Measurements from ENCODE around the gene SHOC2.

Gene SHOC2

DNA sequence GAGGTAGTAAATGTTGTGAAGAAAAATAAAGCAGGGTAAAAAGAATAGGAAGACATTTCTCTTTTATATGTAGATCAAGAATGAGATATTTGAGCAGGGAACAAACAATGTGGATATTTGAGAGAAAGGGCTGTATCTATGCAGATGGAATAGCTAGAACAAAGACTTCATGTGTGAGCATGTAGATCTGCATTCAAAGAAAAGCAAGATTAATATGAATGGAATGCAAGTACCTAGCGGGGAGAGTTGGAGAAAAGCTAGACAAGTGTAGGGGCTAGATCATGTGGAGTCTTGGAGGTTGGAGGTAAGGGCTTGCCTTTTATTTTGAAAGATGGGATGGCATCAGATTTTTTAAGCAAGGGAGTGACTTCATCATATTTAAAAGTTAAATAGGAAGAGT, 27.1 kb downstream of the SHOC2 start:
- no peak for DNase-seq (ENCODE audit: low spot score)

DNA sequence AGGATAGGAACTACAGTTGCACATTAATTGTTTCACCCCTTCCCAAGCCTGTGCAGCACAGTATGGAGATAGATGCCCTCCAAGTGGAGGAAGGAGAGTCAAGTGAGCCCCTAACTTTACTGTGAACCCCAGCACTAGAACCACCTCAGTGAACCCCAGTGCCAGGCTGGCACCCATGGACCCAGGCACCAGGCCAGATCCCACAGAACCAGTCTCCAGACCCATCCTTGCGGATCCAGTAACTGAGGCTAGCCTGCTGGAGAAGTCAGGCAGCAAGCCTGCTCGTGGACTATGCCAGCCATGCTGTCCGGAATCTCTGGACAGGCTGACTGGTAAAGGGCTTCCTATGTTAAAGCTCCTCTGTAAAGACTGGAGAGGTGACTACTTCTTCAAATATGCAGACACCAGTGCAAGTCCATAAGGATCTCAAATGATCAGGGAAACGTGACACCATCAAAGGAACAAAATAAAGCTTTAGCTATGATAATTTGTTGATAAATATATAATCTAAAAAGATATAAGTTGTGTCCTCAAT, 27.7 kb downstream of the SHOC2 start:
- no peak for DNase-seq (ENCODE audit: low spot score)

DNA sequence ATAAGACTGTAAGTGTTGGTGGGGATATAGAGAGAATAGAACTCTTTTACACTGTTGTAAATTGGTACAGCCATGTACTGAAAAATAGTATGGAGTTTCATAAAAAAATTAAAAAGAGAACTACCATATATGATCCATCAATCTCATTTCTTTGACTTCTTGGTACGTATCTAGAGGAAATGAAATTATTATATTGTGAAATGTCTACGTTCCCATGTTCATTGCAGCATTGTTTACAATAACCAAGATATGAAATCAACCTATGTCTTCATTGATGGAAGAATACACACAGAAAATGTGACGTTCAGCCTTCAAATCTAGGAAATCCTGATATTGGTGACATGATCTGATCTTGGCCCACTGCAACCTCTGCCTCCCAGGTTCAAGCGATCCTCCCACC, 32.0 kb downstream of the SHOC2 start:
- DNase-seq (ENCODE audit: low spot score), result no peak

DNA sequence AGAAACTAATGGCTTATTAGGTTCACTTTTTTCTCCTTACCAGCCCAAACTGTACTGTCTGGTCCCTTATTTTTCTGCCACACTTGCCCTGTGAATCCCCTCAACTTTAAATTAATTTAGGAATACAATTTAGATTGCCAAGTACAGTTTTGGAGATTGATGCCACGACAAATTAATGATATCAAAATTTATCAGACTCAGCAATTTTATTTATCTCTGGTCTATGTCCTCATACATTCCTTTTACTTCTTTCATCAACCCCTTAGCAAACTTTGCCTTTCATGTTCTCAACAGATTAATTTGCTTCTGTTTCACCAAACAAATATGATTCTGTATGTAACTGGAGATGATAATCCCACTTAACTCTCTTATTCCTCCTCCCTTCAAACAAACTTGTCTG, 38.2 kb downstream of the SHOC2 start:
- no peak for DNase-seq (ENCODE audit: low spot score)

DNA sequence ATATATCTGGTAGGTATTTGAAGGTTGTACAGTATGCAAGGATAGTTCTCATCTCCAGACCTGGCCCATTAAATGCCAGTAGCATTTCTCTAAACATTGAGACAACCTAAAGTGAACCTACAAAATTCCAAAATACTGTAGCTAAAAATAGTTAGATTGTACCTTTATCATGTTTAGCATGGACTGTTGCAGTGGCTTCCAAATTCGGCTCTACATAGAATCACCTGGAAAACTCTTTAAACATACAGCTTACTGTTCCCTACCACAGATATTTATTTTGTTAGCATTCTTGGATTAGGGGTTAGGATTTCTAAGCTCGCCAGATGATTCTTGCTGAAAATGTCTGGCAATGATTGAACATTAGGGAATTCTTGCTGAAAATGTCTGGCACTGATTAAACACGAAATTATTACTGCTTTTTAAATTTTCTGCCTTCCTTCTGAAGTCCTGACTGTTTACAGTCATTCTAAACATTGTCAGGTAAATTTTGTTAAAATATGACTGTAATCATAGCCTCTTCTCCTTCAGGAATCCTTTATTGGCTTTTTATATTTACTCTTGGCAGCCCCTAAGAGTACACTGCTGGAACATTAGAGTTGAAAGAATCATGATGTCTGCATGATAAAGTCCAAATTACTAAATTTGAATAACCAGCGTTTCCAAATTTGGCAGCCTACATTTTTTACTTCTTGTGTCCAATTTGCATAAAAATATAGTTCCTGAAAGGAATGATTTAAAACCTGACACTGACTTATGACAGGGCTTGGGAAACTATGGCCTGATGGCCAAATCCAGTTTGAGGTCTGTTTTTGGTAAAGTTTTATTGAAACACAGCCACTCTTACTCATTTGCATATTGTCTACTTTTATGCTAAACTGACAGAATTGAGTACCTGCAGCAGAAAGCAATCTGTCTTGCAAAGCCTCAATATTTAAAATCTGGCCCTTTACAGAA, 40.3 kb downstream of the SHOC2 start:
- no peak for DNase-seq (ENCODE audit: low spot score)

DNA sequence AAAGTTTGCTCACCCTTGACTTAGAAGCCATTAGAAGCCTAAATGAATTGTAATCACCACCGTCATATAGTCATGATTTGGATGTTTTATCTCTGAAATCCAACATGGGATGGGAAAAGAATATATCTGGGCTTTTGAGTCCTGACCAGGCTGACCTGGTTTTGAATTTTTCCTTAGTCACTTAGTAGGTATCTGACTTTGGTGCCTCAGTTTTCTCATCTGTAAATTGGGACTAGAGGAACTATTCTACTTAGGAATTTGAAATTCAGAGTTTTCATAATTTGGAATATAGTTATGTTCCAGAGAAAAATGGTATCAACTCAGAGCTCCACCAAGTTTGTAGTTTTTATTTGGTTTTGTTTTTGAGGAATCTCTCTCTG, 40.9 kb downstream of the SHOC2 start:
- DNase-seq (ENCODE audit: low spot score), result no peak

DNA sequence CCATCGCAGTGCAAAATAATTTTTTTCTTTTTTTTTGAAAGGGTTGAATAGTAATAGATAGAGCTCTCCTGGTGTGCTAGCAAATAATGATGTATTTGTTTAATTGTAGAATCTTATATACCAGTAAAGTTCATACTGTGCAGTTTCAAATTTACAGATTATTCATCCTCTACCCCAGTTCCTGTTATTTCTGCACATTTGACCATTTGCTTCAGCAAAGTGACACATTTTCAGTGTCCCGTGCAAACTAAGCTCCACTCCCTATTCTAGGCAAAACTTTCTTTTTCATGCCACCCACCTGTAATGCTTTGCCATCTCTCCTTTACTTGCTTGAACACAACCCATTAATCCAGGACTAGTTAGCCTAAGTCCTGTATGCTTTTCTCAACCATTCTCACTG, 43.0 kb downstream of the SHOC2 start:
- no peak for DNase-seq (ENCODE audit: low spot score)

DNA sequence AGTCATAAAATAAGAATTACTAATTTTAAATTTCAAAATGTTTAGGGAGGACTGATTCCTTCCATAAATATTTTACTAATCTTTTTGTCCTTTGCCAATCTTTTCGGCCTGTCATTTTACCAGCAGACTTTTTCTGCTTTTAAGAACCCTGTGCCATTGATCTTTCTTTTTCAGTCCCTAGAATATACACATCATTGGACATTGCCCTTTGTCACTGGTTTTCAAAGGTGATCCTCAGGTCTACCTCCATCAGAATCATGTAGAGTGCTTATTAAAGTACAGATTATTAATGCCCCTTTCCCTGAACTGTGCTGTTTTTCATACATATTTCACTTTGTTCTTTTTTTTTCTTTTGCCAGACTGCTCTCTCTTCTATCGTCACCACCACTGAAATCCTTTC, 43.8 kb downstream of the SHOC2 start:
- DNase-seq (ENCODE audit: low spot score), result no peak

DNA sequence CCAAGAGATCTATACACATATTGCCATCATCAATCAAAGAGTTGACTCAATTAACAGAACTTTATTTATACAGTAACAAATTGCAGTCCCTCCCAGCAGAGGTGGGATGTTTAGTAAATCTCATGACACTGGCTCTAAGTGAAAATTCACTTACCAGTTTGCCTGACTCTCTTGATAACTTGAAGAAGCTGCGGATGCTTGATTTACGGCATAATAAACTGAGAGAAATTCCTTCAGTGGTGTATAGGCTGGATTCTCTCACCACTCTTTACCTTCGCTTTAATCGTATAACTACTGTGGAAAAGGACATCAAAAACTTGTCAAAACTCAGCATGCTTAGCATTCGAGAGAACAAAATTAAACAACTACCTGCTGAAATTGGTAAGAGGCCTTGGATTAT, 45.3 kb downstream of the SHOC2 start:
- DNase-seq (ENCODE audit: low spot score), result no peak

DNA sequence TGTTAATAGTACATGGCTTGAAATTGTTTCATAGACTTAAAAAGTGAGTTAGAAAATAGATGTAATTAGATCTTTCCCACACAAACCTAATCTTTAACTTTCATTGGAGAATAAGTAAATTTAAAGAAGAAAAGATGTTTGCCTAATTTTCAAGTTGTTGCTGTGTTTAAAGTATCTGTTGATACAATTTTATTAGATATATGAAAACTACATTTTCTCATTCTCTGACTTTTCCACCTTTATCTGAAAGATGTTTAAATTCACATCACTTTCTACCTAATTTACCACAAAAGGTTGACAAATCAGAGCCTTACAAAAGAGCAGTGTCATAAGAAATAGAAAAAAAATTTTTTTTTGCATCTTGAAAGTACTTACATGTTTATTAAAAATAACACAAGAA, 45.8 kb downstream of the SHOC2 start:
- DNase-seq (ENCODE audit: low spot score), result no peak

DNA sequence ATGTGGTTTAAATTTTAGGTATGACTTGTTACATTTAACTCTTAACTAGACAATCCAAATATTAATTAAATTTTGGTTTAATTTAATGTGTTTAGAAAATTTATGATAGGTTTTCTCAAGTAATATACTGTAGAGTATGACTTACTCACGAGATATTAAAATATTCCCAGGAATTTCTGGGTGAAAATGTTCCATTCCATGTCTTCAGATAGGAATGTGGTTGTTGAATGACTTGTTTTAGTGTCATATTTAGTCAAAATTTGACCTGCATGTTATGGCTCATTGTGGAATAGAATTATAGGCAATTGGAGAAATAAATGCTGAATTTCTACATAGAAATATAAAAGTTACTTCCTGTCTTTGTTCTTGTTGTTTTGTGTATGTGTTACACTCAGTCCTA, 46.7 kb downstream of the SHOC2 start:
- no peak for DNase-seq (ENCODE audit: low spot score)

DNA sequence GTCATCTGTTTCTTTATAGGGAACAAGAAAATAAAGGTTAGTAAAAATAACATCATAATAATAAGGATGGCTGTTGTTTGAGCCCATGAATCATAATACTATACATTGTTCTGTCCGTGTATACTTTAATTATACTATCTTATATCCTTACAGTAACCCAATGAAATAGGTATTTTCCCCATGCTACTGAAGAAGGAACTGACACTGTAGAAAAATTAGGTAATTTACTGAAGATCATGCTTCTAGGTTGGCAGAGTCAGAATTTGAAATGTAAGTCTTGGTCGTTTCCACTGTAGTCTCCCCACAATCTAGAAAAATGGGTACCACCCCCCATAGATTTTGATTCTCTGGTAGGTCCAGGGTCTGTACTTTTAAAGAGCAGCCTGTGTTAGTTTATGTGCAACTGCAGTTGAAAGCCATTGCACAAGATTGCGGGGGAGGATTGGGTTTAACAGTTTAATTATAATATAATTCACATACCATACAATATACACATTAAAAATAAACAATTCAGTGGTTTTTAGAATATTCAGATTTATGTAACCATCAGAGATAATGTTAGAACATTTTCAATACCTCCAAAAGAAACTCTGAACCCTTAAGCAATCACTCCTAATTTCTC, 47.7 kb downstream of the SHOC2 start:
- no peak for DNase-seq (ENCODE audit: low spot score)

DNA sequence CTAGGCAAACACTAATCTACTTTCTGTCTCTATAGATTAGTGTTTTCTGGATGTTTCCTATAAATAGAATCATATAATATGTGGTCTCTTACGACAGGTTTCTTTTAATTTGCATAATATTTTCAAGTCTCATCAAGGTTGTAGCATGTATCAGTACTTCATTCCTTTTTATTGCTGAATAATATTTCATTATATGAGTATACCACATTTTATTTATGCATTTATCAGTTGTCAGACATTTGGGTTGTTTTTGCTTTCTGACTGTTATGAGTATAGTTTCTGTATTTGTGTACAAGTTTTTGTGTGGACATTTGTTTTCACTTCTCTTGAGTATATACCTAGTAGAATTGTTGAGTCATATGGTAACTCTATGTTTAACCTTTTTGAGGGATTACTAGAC, 48.2 kb downstream of the SHOC2 start:
- no peak for DNase-seq (ENCODE audit: low spot score)

DNA sequence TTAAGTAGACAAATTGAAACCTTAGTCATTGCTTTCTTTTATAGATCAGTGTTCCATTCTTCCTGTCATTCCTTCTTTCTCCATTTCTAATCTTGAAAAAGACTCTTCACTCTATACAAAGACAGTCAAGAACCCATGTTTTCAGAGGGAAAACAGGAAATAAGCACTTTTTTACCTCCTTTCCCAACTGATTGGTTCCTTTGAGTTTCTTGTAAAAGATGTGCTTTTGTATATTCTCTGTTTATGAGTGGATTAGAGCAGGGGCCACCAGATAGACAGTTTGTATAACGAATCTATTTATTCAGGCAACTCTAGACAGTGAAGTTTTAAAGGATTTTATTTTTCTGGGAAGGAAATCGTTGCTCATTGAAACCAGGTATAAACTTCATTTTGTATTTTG, 49.8 kb downstream of the SHOC2 start:
- DNase-seq (ENCODE audit: low spot score), result no peak

DNA sequence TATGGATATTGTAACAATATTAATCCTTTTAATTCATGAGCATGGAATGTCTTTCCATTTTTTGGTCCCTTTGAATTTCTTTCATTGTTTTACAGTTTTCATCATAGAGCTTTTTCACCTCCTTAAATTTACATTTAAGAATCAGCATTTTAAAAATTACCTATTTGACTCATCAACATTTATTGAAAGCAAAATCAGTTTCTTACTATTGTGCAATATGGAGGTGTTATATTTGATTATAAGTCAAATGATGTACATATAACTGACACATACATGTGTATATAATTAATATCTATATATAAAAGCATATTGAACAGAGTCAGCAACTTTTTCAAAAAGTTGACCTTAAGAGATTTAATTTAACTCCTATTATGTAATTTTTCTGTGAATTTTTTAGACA, 52.2 kb downstream of the SHOC2 start:
- DNase-seq (ENCODE audit: low spot score), result no peak

DNA sequence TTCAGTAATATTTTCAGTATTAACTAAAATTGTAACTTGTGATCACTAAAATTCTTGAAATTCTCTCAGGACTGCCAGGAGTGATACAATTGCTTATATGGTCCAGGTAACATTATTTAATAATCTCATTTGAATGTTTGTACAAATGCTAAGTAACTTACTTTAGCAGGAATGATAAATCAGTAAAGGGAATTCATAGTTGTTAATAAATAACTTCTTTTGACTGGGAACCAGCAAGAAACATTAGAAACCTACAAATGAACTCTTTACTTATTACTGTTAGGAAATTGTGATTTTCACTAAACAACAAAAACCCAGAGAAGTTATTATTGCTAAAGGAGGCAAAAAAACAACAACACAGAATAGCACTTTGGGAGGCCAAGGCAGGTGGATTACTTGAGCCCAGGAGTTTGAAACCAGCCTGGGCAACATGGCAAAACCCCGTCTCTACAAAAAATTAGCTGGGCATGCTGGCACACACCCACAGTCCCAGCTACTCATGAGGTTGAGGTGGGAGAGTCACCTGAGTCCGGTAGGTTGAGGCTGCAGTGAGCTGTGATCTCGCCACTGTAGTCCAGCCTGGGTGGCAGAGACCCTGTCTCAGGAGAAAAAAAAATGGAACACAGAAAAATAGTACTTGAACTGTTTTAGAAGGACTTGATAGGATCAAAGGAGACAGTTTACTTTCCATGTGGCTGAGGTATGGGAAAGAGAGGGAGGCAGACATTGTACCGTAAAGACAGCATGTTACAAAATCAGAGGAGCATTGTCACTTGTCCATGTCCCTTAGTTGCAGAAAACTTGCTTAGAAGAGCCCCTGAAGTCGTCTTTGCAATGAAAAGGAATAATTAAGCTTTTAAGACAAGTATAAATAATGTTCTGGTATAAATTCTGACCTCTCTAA, 53.1 kb downstream of the SHOC2 start:
- no peak for DNase-seq (ENCODE audit: low spot score)

DNA sequence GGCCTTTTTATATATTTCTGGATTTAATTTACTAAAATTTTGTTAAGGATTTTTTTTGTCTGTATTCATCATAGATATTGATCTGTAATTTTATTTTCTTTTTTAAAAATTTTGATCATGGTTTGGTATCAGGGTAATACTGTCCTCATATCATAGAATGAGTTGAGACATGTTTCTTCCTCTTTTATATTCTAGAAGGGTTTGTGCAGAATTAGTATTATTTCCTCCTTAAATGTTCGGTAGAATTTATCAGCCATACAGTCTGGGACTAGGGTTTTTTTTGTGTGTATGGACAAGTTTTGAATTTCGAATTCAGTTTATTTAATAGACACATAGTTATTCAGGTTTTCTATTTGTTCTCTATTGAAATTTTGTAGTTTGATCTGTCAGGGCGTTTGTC, 54.0 kb downstream of the SHOC2 start:
- DNase-seq (ENCODE audit: low spot score), result no peak

DNA sequence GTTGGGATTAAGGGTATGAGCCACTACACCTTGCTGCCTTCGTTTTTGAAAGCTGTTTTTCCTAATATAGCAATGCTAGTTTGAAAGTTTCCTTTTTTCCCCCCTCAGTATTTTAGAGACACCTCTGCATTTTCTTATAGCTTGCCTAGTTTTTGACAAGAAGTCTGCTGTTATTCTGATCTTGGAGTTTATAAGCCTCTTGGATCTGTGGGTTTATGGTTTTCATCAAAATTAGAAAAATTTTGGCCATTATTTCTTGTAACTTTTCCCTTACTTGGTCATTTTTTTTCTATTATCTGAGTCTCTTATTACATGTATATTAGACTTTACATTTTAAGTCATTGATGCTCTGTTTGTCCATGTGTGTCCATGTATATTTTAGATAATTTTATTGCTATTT, 57.2 kb downstream of the SHOC2 start:
- no peak for DNase-seq (ENCODE audit: low spot score)

DNA sequence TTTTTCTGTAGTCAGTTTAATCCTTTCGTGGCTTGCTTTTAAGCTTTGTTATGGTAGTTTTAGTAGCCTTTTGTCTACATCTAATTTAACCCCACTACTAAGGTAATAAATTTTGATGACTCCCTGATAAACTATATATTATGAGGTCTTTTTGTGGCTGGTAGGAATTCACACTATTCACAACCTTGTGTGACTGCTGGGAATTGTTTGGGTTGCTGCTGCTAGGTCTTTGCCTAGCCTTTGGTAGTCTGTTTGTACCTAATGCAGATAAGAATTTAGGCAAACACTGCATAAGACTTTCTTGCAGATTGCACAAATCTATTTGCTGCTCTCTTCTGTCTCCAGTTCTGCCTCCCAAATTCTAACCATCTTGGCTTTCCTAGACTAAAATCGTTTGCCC, 58.3 kb downstream of the SHOC2 start:
- DNase-seq (ENCODE audit: low spot score), result no peak

DNA sequence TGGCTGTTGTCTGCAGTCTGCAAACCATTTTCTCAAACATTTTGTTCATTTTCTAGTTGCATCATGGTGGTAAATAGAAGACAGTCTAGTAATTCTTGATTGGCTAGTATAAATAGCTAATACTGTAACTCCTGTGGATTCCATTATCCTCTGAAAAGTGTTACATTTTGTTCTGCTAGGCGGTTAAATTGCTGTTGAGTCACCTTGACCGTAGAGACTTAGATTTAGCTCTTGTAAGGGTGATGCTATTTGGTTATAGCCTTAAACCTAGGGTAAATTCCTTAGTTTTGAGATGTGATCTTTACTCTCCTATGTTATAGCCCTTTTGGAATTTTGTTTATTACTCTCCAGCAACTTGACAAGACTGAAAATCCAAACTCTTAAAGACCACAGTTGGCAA, 58.8 kb downstream of the SHOC2 start:
- no peak for DNase-seq (ENCODE audit: low spot score)

DNA sequence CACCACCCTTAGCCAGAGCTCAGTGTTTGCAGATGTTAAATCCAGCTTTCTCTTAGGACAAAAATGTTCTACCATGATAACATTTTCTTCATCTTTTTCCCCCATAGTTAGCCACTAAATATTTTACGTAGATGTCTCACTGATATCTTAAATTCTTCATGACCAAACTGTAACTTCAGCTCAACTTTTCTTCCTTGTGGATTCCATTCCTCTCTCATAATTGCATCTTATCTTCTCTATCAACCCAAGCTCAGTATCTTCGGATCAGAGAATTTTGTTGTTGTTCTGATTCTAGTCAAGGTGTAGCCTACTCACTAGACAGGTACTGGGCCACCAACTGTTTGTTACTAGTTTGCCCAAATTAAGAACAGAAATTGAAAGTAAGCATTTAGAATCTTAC, 60.2 kb downstream of the SHOC2 start:
- DNase-seq (ENCODE audit: low spot score), result no peak

DNA sequence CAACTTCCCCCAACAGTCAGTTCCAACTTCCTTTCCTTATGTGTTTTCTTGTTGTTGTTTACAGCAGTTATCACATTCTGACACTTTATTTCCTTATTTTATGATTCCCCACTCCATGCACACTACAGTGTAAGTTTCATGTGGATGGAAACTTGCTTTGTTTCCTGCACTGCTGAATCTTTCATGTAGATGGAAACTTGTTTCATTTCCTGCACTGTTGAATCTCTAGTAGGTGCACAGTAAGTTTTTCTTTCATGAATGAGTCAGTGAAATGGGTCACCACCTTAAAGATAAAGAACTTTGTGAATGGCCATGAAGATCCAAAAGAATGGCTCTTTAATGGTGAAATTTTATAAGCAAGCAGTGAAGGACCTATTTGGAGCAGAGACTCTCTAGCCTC, 61.4 kb downstream of the SHOC2 start:
- DNase-seq (ENCODE audit: low spot score), result no peak

DNA sequence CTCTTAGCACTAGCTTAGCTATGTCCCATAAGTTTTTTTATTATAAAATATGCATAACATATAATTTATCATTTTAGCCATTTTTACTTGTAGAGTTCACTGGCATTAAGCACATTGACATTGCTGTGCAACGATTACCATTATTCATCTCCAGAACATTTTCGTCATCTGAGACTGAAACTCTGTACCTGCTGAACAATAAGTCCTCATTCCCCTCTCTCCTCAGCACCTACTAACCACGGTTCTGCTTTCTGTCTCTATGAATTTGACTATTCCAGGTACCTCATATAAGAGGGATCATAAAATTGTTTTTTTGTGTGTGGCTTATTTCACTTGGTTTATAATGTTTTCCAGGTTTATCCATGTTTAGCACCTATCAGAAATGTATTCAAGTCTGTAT, 64.1 kb downstream of the SHOC2 start:
- DNase-seq (ENCODE audit: low spot score), result no peak

All from HuH-7 (cell line).